H1 (cell line): ENCODE measurements around the gene RPGR.

Source experiments
- BACH1 ChIP-seq: IDR thresholded peaks from 2 replicates; pipeline ENCODE4 v1.6.1; 2012; ENCODE audit warnings: low read length, improper control_type of control experiment
- CHD2 ChIP-seq: IDR thresholded peaks from 2 replicates; pipeline ENCODE4 v1.6.1; 2012; ENCODE audit warnings: low read length, improper control_type of control experiment
- CTCF ChIP-seq, 3 experiments: IDR thresholded peaks; 1 replicate in 2 of 3; 2 replicates in 1 of 3; pipeline versions ENCODE4 v1.5.1 to v1.6.1; 2011; ENCODE audit warnings: low read length in 3 of 3, mild to moderate bottlenecking in 3 of 3, inconsistent platforms in 2 of 3, low read depth in 1 of 3, moderate library complexity in 1 of 3; ENCODE audit not compliant: insufficient read depth in 1 of 3; ENCODE audit errors: control extremely low read depth in 1 of 3
- EZH2 ChIP-seq: fragments of 200-600 bp; sonication (generic); IDR thresholded peaks from 2 replicates; pipeline ENCODE4 v1.7.1; 2012; ENCODE audit warnings: low read depth, mild to moderate bottlenecking, moderate library complexity, low read length, inconsistent platforms; ENCODE audit not compliant: severe bottlenecking
- KDM1A ChIP-seq: fragments of 200-600, 300-600 bp; sonication (generic); IDR thresholded peaks from 2 replicates; pipeline ENCODE4 v1.7.1; 2016; ENCODE audit warnings: mild to moderate bottlenecking, low read length, borderline replicate concordance
- POLR2AphosphoS5 ChIP-seq: IDR thresholded peaks from 2 replicates; pipeline ENCODE4 v1.6.1; 2011; ENCODE audit warnings: low read depth, low read length
- RBBP5 ChIP-seq: IDR thresholded peaks from 2 replicates; pipeline ENCODE4 v1.7.1; 2012; ENCODE audit warnings: low read depth, mild to moderate bottlenecking, inconsistent platforms, low read length, moderate library complexity, borderline replicate concordance
- RFX5 ChIP-seq: IDR thresholded peaks from 2 replicates; pipeline ENCODE4 v1.6.1; 2011; ENCODE audit warnings: low read depth, low read length, improper control_type of control experiment, borderline replicate concordance
- RXRA ChIP-seq: IDR thresholded peaks from 2 replicates; pipeline ENCODE4 v1.6.1; 2011; ENCODE audit warnings: low read depth, mild to moderate bottlenecking, low read length, moderate library complexity; ENCODE audit not compliant: insufficient read depth
- TF ChIP-seq, protein P1 (sequence below): IDR thresholded peaks from 2 replicates; pipeline ENCODE4 v1.6.1; 2012; ENCODE audit warnings: inconsistent platforms

GRCh38 chrX:38277136-38277535 is 50.2 kb downstream of the RPGR start:
- no peak for TF ChIP-seq RXRA
- TF ChIP-seq CTCF (IDR thresholded peaks at IDR 0.05; ENCODE audit: control extremely low read depth in 1 of 3, insufficient read depth in 1 of 3, low read depth in 1 of 3, low read length in 3 of 3): no peak
- TF ChIP-seq RBBP5: no peak
- TF ChIP-seq BACH1: no peak
- no peak for TF ChIP-seq KDM1A
- no peak for TF ChIP-seq RFX5
- no peak for TF ChIP-seq EZH2
- TF ChIP-seq POLR2AphosphoS5: no peak
- TF ChIP-seq, protein P1, sequence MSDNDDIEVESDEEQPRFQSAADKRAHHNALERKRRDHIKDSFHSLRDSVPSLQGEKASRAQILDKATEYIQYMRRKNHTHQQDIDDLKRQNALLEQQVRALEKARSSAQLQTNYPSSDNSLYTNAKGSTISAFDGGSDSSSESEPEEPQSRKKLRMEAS: no peak
- TF ChIP-seq CHD2: no peak
